CD4-positive, alpha-beta T cell treated with Interleukin-6 at 100 ng/mL for 8 hours (primary cell): ENCODE results near the gene ZFYVE9.
A peak's percentile ranks its signal among the peaks of the same experiment; 100 is the strongest.

Source experiments
- DNase-seq: peaks from one replicate; pipeline ENCODE4 v3.0.0-alpha.2; 2020; ENCODE audit warnings: mixed read lengths, low spot score

Gene ZFYVE9

DNA sequence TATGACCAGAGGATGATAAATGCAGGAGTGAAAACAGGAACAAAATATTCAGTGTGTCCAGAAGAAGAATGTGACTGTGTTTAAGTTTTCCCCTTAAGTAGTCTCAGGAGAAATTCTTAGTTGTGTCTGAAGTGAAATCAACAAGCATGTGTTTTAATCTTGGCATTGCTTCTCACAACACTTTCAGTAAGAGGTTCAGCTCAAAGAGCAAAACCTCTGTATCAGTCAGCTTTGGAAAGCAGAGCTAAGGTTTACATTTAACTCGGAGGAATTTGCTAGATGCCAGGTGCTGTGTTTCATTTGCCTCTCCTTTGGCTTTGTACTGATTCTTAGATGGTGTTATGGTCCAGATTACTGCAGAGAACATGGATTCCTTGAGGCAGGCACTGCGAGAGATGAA, 195.6 kb downstream of the ZFYVE9 start:
- DNase-seq, result no peak

DNA sequence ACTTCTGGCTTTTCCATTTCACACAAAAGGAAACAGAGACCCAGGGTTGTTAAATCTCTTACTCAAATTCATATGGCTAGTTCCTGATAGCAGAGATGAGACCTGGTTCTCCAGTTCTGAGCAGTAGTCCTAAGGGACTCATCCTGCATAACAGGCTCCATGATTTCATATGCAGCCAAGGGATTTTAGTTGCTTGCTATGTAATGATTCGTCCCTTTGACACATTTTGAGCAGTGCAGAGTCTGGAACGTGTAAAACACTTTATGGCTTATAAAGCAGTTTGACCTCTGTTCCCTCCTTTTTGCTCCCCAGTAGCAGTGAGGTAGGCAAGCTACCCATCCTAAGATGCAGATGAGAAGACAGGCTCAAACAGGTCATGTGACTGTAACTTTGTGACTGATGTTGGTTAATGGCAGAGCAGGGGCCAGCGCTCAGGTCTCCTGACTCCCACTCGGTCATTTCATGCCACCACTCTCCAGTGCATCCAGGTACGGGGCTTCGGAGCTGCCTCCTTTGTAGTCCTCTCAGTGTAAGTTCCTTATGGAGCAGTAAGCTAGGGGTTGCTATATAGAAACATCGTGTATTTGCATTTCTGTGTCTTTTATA, 199.9 kb downstream of the ZFYVE9 start:
- DNase-seq, result no peak

DNA sequence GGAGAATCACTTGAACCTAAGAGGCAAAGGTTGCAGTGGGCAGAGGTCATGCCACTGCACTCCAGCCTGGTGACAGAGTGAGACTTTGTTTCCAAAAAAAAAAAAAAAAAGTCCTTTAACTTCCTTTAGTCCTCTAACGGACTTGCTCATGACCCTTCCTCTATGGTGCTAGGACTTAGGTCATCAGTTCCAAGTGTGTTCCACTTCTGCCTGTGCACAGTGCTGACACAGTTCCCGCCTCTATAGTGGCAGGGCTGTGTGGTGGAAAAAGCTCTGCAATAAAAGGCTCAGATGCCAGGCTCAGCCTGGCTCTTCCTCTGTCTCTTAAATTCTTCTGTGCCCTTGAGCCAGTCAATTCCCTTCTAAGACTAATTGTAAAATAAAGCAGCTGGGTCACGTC, 202.1 kb downstream of the ZFYVE9 start:
- DNase-seq, result no peak

DNA sequence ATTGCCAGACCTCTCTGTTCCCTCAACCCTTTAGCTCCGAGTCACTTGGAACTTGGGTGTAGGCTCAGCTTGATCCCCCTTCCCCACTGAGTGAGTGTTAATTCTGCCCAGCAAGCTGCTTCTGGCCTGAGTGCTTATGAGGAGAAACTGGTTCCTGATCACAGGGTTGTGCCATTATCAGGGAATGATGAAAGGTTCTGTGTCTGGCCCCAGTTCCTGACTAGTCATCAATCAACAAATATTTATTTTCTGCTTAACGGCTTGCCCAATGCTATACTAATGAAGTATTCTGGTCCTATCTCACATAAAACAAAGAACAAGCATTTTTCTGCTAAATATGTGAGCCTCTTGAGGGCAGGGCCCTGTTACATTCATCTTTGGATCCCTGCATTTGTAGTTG, 203.4 kb downstream of the ZFYVE9 start:
- no peak for DNase-seq

GRCh38 chr1:52346653-52347052, 204.8 kb downstream of the ZFYVE9 start:
- no peak for DNase-seq

- DNase-seq, result no peak
Measured at GRCh38 chr1:52348704-52349300, 206.9 kb downstream of the ZFYVE9 start.

GRCh38 chr1:52352690-52353089, 210.8 kb downstream of the ZFYVE9 start:
- DNase-seq, result no peak

DNA sequence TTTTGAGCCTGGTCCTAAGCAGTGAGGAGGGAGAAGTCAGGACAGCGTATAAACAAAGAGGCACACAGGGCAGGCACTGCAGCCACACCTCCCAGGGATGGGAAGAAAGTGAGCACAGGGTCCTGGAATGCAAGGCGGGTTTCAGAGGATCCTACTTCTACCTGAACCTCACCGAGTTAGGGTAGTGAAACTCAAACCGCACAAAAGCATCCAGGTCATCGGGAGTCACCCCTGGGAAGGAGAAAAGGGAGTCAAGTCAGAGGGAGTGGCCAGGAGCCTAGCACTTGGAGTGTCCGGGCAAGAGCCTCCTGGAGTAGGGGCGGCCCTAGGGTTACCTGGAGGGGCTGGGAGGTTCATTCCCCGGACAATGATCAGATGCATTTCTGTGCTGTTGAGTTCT, 213.5 kb downstream of the ZFYVE9 start:
- DNase-seq, result no peak

- no peak for DNase-seq
Measured at GRCh38 chr1:52355847-52356505, 214.1 kb downstream of the ZFYVE9 start.

DNA sequence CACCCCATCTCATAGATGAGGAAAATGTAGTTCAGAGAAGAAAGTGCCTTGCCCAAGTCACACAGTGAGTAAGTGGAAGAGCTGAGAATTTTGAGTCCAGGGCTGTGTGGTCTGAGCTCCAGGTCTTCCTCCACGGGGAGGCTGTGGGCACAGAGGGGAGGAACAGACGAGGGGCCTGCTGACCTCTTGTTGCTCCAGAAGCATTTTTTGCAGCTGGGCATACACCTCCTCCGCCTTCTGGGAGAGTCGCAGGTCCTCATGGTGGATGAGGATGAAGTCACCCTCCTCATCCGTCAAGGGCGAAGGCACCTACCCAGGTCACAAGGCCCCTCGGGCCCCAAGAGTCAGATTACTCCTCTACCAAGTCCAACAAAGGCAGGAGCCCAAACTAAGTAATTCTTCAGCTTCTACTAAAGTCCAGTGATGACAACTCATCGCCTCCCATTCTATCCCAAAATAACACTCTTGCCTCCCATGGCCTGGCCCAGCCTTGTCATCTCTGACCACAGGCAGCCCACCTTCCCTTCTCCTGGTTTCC, 215.0 kb downstream of the ZFYVE9 start:
- no peak for DNase-seq

DNA sequence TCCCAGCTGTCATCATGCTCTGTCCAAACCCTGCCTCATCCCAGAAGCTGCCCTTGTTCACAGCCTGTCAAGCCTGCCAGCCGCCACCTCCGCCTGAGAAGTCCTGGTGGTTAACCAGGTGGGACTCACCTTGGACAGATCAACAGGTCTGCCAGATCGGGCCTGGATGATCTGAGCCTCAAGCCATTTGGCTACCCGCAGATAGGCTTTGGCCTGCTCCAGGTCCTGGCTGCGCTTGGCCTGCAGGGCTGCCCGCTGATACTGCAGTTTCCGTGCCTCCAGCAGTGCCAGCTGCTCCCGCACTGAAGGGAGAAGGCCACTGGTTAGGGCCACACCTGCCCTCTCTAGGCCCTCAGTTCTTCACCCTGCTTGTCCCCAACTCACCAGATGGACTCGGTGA, 215.5 kb downstream of the ZFYVE9 start:
- no peak for DNase-seq

GRCh38 chr1:52358851-52359497, 217.1 kb downstream of the ZFYVE9 start:
- DNase-seq, result no peak

- no peak for DNase-seq
Measured at GRCh38 chr1:52359676-52360594, 218.0 kb downstream of the ZFYVE9 start.

DNA sequence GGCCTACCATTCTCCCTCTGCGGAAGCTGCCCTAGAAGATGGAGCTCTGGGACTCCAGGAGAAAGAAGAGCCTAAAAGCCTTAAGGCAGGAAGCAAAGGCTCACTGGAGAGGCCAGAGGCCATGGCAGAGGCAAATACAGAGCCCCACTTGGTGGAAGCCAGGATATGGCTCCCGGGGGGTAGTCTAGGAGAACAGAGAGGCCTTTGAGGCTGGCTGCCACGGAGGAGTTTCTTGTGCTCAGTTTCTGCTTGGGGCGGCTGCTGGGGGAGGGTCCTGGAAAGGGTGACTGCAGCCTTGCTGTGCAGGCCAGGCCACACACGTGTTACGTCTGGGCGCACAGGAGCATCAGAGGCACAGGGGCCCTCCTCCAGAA, 218.7 kb downstream of the ZFYVE9 start:
- no peak for DNase-seq

DNA sequence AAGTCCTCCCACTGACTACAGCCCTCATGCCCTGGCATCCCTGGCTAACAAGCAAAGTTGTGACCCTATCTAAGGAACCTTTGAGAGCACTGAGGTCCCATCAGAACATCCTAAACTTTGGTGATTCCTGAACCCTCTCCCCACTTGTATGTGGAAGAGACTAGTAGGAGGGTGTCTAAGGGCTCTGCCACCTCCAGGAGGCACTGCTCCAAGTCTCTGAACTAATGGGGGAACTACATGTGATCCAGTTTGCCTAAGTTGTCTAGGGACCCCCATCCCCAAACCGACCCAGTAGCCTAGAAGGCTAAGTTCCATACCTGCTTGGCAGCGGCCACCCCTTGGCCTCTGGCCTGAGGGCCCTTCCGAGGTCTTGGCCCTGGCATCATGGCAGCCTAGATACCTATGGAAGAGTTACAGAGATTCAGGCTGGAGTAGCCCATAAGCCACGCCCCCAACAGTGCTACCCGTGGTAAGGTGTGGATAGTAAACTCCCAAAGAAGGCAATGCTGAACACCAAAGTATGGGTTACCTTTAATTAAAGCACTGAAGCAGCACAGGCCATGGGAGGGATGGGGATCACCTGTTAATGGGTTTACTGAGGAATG, 222.4 kb downstream of the ZFYVE9 start:
- DNase-seq, result no peak

- DNase-seq, result no peak
Measured at GRCh38 chr1:52365071-52365745, 223.3 kb downstream of the ZFYVE9 start.

- peak; percentile 100 for DNase-seq
Measured at GRCh38 chr1:52365746-52366516, 224.0 kb downstream of the ZFYVE9 start, which contains the start of gene CC2D1B. Gene CC2D1B (minus strand): TSS chr1:52366205. CDS start chr1:52364620, 1,585 bp downstream.

GRCh38 chr1:52366517-52366827, 224.6 kb downstream of the ZFYVE9 start:
- DNase-seq, result no peak

- DNase-seq, result no peak
Measured at GRCh38 chr1:52367272-52367671, 225.4 kb downstream of the ZFYVE9 start.
